Gastrocnemius medialis (tissue), 4 donors: ENCODE results near the gene CTR9.

Experiments used
- CTCF ChIP-seq, 5 experiments: fragments of 450-650 bp in 3 of 5; fragments of 200-600 bp in 2 of 5; sonication (generic) in 2 of 5; IDR thresholded peaks in 4 of 5; conservative IDR thresholded peaks in 1 of 5; 1 replicate in 4 of 5; 2 replicates in 1 of 5; pipeline ENCODE4 v1.5.1; 2016 to 2019; ENCODE audit warnings: antibody characterized with exemption in 5 of 5, mild to moderate bottlenecking in 3 of 5, moderate library complexity in 3 of 5
- POLR2A ChIP-seq, 2 donors: fragments of 450-650 bp; IDR thresholded peaks; one replicate each; pipeline ENCODE4 v1.6.1; 2017; ENCODE audit warnings: antibody characterized with exemption in 2 of 2, mild to moderate bottlenecking in 2 of 2, moderate library complexity in 2 of 2

- TF ChIP-seq CTCF (IDR thresholded peaks at IDR 0.05 in 4 of 5, conservative IDR thresholded peaks at IDR 0.05 in 1 of 5), result no peak
- TF ChIP-seq POLR2A (IDR thresholded peaks at IDR 0.05), result no peak
Observed at GRCh38 chr11:10744206-10744605, 6.8 kb upstream of the CTR9 start.
